Measurements from ENCODE around the gene HTT-AS. TPM values are rescaled to one million over a fixed set of nuclear protein-coding genes. Genes with fewer than 3 reads are reported as not detected.

Gene HTT-AS
- total and polyA plus RNA-seq, 2 of the 8 experiments (the other 6 are each of a cell fraction or from before 2014, with no cell fraction given), result not detected

DNA sequence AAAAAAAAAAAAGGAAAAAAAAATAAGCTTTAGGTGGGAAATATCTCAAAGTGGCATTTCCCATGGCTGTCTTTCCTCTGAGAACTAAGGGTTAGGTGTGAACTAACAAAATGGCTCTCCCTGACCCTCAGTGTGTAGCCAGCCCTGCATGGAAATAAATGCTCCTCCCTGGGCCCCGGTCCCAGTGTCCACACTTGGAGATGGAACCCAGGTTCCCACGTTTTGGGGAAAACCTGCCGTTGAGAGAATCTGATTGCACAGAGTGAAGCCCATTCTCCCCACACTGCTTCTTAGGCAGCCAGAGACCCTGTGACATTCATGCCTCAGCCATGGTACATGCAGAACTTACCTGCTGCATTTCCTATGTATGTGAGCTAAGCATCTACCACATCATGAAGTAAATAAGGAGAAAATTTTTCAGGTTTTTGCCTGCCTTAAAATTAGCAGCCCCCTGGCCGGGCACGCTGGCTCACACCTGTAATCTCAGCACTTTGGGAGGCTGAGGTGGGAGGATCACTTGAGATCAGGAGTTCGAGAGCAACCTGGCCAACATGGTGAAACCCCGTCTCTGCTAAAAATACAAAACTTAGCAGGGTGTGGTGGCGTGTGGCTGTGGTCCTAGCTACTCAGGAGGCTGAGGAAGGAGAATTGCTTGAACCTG is 34.5 kb downstream of the HTT-AS start:
- no peaks in the 10 kb centered on the region for H3K9me3 ChIP-seq (ENCODE audit: insufficient read depth in 2 of 2, low read depth in 1 of 2, low read length in 1 of 2)
- CTCF ChIA-PET (ENCODE audit: partially characterized antibody), result interaction anchor here (0.6 to 12.5 kb wide), 4 partner anchors 8 to 61 kb away, joined by 3 to 89 read pairs (median 6); no protein-coding TSS in a partner anchor
- H2BK15ac ChIP-seq (ENCODE audit: low read length), result no peak overlapping the region
- no peak overlapping the region for H2BK120ac ChIP-seq (replicated peaks; ENCODE audit: low read depth, low read length)
- no peak overlapping the region for H4K5ac ChIP-seq (ENCODE audit: insufficient read length, low read depth, low read length)
- H3K14ac ChIP-seq (ENCODE audit: insufficient read length), result no peak overlapping the region
- 82% methylated on average over 8 of the region's 8 CpGs; no CpG with 5 or more reads in 1 of the 2 experiments for WGBS, 2 experiments (ENCODE audit: extremely low coverage in 1 of 2, insufficient coverage in 1 of 2, insufficient read length in 1 of 2, insufficient replicate concordance in 2 of 2, low coverage in 1 of 2, low lambda C conversion rate in 2 of 2, missing lambda C conversion rate in 1 of 2)
- peaks cover 0 to 5% (median 0%) of the 10 kb centered on the region in 4 experiments; a peak in 4 of 7 replicates for H3K4me1 ChIP-seq (replicated peaks in 1 of 4; ENCODE audit: control insufficient read depth in 3 of 4, insufficient read depth in 4 of 4, low read length in 3 of 4)
- POLR2A ChIA-PET (ENCODE audit: partially characterized antibody), result no interaction called here
- no peak overlapping the region for H3K9ac ChIP-seq (replicated peaks in 1 of 4; ENCODE audit: extremely low read depth in 1 of 4, low read depth in 3 of 4, low read length in 3 of 4)
- H3K23me2 ChIP-seq (ENCODE audit: low read depth, low read length), result no peaks in the 10 kb centered on the region
- H3K27ac ChIP-seq (ENCODE audit: low read depth, low read length), result no peak overlapping the region
- H3K4me3 ChIP-seq (ENCODE audit: extremely low read depth in 1 of 4, insufficient read depth in 2 of 4, low read depth in 3 of 4, low read length in 4 of 4), result no peak overlapping the region
- H4K20me1 ChIP-seq (replicated peaks in 1 of 2; ENCODE audit: control insufficient read depth in 1 of 2, insufficient read depth in 2 of 2, low read length in 2 of 2), result no peaks in the 10 kb centered on the region
- no peak overlapping the region for H3K18ac ChIP-seq (ENCODE audit: extremely low read depth, low read length)
- no peak overlapping the region for H3K4me2 ChIP-seq (ENCODE audit: insufficient read depth in 1 of 2, low read depth in 2 of 2, low read length in 2 of 2)
- peaks cover 0 to 7% (median 2%) of the 10 kb centered on the region in 4 experiments; a peak in 3 of 7 replicates for H3K27me3 ChIP-seq (replicated peaks in 1 of 4; ENCODE audit: control insufficient read depth in 3 of 4, extremely low read depth in 1 of 4, insufficient read depth in 3 of 4, low read length in 3 of 4)
- H4K91ac ChIP-seq (replicated peaks; ENCODE audit: insufficient read length, low read length), result no peak overlapping the region
- H2AK5ac ChIP-seq (ENCODE audit: low read depth, low read length), result no peak overlapping the region
- DNase-seq (ENCODE audit: low read depth in 1 of 2, low spot score in 2 of 2) (no peak), FAIRE-seq (no peak)
- H2BK5ac ChIP-seq (ENCODE audit: low read depth, low read length), result no peak overlapping the region
- no peaks in the 10 kb centered on the region for H3K79me1 ChIP-seq (ENCODE audit: low read depth, low read length)
- H4K8ac ChIP-seq (ENCODE audit: extremely low read depth, insufficient read depth, low read length), result no peak overlapping the region
- no peak overlapping the region for H2BK12ac ChIP-seq (ENCODE audit: low read depth, low read length)
- no peak overlapping the region for H3K4ac ChIP-seq (replicated peaks; ENCODE audit: insufficient read length, low read depth, low read length)
- no peak overlapping the region for H3K56ac ChIP-seq (replicated peaks; ENCODE audit: insufficient read length, low read depth, low read length)
- no peaks in the 10 kb centered on the region for H3K79me2 ChIP-seq (ENCODE audit: control insufficient read depth in 1 of 2, insufficient read depth in 2 of 2, low read length in 2 of 2)
- H3K23ac ChIP-seq (ENCODE audit: insufficient read length), result no peak overlapping the region
- no peak overlapping the region for H2AFZ ChIP-seq (ENCODE audit: low read length)
- no peaks in the 10 kb centered on the region for H3K36me3 ChIP-seq (ENCODE audit: control insufficient read depth in 2 of 4, insufficient read depth in 4 of 4, low read length in 3 of 4)
- no peak overlapping the region for H2BK20ac ChIP-seq (ENCODE audit: low read length)
- TF ChIP-seq NANOG (IDR thresholded peaks at IDR 0.05; ENCODE audit: insufficient read depth, low read depth, low read length, poor library complexity, severe bottlenecking) (no peak), HDAC2 (IDR thresholded peaks at IDR 0.05; ENCODE audit: borderline replicate concordance in 1 of 2, low read depth in 2 of 2, low read length in 2 of 2) (no peak), EGR1 (IDR thresholded peaks at IDR 0.05; ENCODE audit: borderline replicate concordance, low read depth, low read length) (no peak), GABPA (IDR thresholded peaks at IDR 0.05; ENCODE audit: borderline replicate concordance, insufficient read depth, low read length) (no peak), KDM1A (IDR thresholded peaks at IDR 0.05; ENCODE audit: borderline replicate concordance, low read length) (no peak), BACH1 (IDR thresholded peaks at IDR 0.05; ENCODE audit: low read length) (no peak), KDM5A (IDR thresholded peaks at IDR 0.05; ENCODE audit: low read length) (no peak), SRF (IDR thresholded peaks at IDR 0.05; ENCODE audit: low read depth, low read length) (no peak), PHF8 (conservative IDR thresholded peaks at IDR 0.05; ENCODE audit: low read depth, low read length) (no peak)
- TF ChIP-seq, protein P1, sequence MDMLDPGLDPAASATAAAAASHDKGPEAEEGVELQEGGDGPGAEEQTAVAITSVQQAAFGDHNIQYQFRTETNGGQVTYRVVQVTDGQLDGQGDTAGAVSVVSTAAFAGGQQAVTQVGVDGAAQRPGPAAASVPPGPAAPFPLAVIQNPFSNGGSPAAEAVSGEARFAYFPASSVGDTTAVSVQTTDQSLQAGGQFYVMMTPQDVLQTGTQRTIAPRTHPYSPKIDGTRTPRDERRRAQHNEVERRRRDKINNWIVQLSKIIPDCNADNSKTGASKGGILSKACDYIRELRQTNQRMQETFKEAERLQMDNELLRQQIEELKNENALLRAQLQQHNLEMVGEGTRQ (IDR thresholded peaks at IDR 0.05; ENCODE audit: low read length), result no peak
- TF ChIP-seq, protein P2, sequence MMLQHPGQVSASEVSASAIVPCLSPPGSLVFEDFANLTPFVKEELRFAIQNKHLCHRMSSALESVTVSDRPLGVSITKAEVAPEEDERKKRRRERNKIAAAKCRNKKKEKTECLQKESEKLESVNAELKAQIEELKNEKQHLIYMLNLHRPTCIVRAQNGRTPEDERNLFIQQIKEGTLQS (IDR thresholded peaks at IDR 0.05; ENCODE audit: insufficient read depth, low read depth, low read length), result no peak
